KMS-11 (cell line): ENCODE data around the gene SF3B3.
A peak's percentile ranks its signal among the peaks of the same experiment; 100 is the strongest.

ENCODE experiments used
- H2AFZ ChIP-seq: fragments of 200-600 bp; sonication (generic); 2 replicates; pipeline ENCODE4 v1.6.1; 2016; ENCODE audit warnings: antibody characterized with exemption, mixed run types, low read depth
- H3K27ac ChIP-seq: fragments of 200-600 bp; sonication (generic); 2 replicates; pipeline ENCODE4 v1.6.1; 2016; ENCODE audit warnings: mild to moderate bottlenecking, mixed run types
- H3K27me3 ChIP-seq: fragments of 200-600 bp; sonication (generic); 2 replicates; pipeline ENCODE4 v1.6.1; 2017; ENCODE audit warnings: mild to moderate bottlenecking, low read depth, mixed run types, moderate library complexity; ENCODE audit not compliant: insufficient read depth
- H3K36me3 ChIP-seq: fragments of 200-600 bp; sonication (generic); 2 replicates; pipeline ENCODE4 v1.6.1; 2017; ENCODE audit warnings: mild to moderate bottlenecking, mixed run types; ENCODE audit not compliant: insufficient read depth
- H3K4me1 ChIP-seq: fragments of 200-600 bp; sonication (generic); 2 replicates; pipeline ENCODE4 v1.6.1; 2016; ENCODE audit warnings: mild to moderate bottlenecking, low read depth, mixed run types; ENCODE audit not compliant: poor library complexity, severe bottlenecking
- H3K4me2 ChIP-seq: fragments of 200-600 bp; sonication (generic); 2 replicates; pipeline ENCODE4 v1.7.0; 2016; ENCODE audit warnings: mild to moderate bottlenecking, mixed run types
- H3K4me3 ChIP-seq: fragments of 200-600 bp; sonication (generic); IDR thresholded peaks from 2 replicates; pipeline ENCODE4 v1.6.1; 2017; ENCODE audit warnings: low read depth, low read length, mixed read lengths; ENCODE audit not compliant: insufficient read depth
- H3K79me2 ChIP-seq: fragments of 200-600 bp; sonication (generic); 2 replicates; pipeline ENCODE4 v1.6.1; 2016; ENCODE audit warnings: low read depth, mixed run types; ENCODE audit not compliant: insufficient read depth
- H3K9ac ChIP-seq: fragments of 200-600 bp; sonication (generic); 2 replicates; pipeline ENCODE4 v1.6.1; 2016; ENCODE audit warnings: mild to moderate bottlenecking, mixed run types
- H4K20me1 ChIP-seq: fragments of 200-600 bp; sonication (generic); 2 replicates; pipeline ENCODE4 v1.6.1; 2016; ENCODE audit warnings: mild to moderate bottlenecking, mixed run types; ENCODE audit not compliant: insufficient read depth
- CTCF ChIP-seq: fragments of 200-600 bp; sonication (generic); conservative IDR thresholded peaks from 2 replicates; pipeline ENCODE4 v1.6.1; 2017; ENCODE audit warnings: low read depth, mild to moderate bottlenecking, antibody characterized with exemption, low read length, moderate library complexity, mixed read lengths

SF3B3 gene

DNA sequence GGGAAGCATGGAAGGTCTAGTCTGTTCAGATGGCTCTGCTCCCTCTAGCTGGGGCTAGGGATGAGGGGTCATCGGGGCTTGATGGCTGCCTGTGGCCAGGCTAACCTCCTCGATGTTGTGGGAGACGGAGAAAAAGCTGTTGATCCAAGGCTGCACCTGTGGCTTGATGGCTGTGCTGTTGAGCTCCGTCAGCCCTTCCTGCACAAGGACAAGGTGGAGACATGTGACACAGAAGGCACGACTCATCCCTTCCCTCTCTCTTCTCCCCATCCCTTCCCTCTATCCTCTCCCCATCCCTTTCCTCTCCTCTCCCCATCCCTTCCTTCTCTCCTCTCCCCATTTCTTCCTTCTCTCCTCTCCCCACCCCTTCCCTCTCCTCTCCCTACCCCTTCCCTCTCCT is 41.0 kb upstream of the SF3B3 start:
- H3K4me2 ChIP-seq = no peak overlapping the region
- no peak overlapping the region for H3K4me3 ChIP-seq
- H2AFZ ChIP-seq = no peak overlapping the region
- no peaks in the 10 kb centered on the region for H3K27me3 ChIP-seq
- no peak overlapping the region for H3K27ac ChIP-seq
- no peak for TF ChIP-seq CTCF
- H4K20me1 ChIP-seq = no peaks in the 10 kb centered on the region
- peaks cover 29% of the 10 kb centered on the region for H3K4me1 ChIP-seq
- H3K36me3 ChIP-seq = no peaks in the 10 kb centered on the region
- H3K9ac ChIP-seq = no peak overlapping the region
- H3K79me2 ChIP-seq = no peaks in the 10 kb centered on the region

DNA sequence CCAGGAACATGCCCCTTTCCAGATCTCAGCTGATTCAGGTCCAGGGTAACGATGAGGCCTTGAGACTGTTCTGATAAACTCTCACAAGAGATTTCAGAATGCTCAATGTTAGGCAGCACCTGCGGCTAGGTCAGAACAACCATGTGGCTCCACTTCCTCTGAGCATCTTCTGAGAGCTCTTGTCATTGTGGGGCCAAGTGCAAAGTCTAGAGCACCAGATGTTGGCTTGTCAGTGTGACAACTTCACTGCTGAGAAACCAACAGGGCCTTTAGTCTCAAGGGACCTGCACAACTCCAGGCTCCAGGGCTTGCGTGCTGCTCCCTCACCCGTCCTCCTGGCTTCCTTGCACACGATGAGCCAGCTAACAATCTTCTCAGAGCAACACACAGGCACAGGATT is 40.2 kb upstream of the SF3B3 start:
- Histone ChIP-seq H3K4me2 (no peak overlapping the region; the same call in 1 of the 2 replicates), H3K9ac (no peak overlapping the region), H3K27me3 (no peaks in the 10 kb centered on the region), H3K4me1 (peaks cover 21% of the 10 kb centered on the region), H3K27ac (no peak overlapping the region; the same call in 1 of the 2 replicates), H4K20me1 (no peaks in the 10 kb centered on the region), H2AFZ (no peak overlapping the region), H3K79me2 (no peaks in the 10 kb centered on the region), H3K36me3 (no peaks in the 10 kb centered on the region), H3K4me3 (no peak overlapping the region)
- TF ChIP-seq CTCF = no peak

DNA sequence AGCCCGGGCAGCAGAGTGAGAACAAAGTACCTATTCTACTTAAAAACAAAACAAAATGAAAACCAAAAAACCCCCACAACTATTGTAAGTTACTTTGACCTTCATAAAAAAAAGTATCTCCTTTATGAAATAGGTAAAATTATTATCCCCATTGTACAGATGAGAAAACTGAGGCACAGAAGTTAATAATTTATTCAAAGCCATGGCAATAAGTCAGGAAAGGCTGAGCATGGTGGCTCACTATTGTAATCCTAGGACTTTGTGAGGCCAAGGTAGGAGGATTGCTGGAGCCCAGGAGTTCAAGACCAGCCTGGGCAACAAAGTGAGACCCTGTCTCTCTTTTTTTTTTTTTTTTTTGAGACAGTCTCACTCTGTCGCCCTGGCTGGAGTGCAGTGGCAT is 38.7 kb upstream of the SF3B3 start:
- no peak overlapping the region for H3K9ac ChIP-seq
- H4K20me1 ChIP-seq = no peaks in the 10 kb centered on the region
- H3K27ac ChIP-seq = no peak overlapping the region
- H3K27me3 ChIP-seq = no peaks in the 10 kb centered on the region
- H3K4me1 ChIP-seq = peaks cover 18% of the 10 kb centered on the region
- no peaks in the 10 kb centered on the region for H3K79me2 ChIP-seq
- H3K4me2 ChIP-seq = no peak overlapping the region
- H2AFZ ChIP-seq = no peak overlapping the region
- no peak overlapping the region for H3K4me3 ChIP-seq
- H3K36me3 ChIP-seq = no peaks in the 10 kb centered on the region
- no peak for TF ChIP-seq CTCF

DNA sequence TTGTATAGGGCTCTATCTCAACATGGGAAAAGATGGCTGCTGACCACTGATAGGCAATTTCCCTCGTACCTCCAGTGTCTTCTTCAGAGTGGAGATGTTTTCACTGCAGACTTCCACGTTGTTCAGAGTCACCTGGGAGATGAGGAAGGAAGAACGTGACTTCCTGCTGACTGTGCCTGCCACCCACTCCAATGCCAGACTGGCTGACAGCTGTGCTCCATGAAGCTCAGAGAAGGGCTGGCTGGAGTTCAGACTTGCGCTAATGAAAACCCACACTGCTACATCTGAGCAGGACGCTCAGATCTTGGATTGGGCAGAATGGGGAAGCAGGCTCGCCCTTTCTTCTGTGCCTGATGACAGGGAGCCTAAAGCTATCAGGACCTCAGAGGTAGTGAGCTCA is 33.4 kb upstream of the SF3B3 start:
- H4K20me1 ChIP-seq = no peaks in the 10 kb centered on the region
- H3K4me3 ChIP-seq = no peak overlapping the region
- H3K79me2 ChIP-seq = no peaks in the 10 kb centered on the region
- no peaks in the 10 kb centered on the region for H3K36me3 ChIP-seq
- H3K4me1 ChIP-seq = peaks cover 23% of the 10 kb centered on the region
- H2AFZ ChIP-seq = no peak overlapping the region
- no peaks in the 10 kb centered on the region for H3K27me3 ChIP-seq
- no peak for TF ChIP-seq CTCF
- no peak overlapping the region for H3K27ac ChIP-seq
- no peak overlapping the region for H3K9ac ChIP-seq
- H3K4me2 ChIP-seq = no peak overlapping the region

GRCh38 chr16:70493802-70494201 is 29.8 kb upstream of the SF3B3 start:
- Histone ChIP-seq H3K36me3 (no peaks in the 10 kb centered on the region), H3K4me3 (no peak overlapping the region), H3K4me2 (peak overlapping the region; percentile 24), H3K9ac (no peak overlapping the region), H3K27me3 (no peaks in the 10 kb centered on the region), H2AFZ (no peak overlapping the region), H3K27ac (peak overlapping the region; percentile 28; the same call in 1 of the 2 replicates), H3K4me1 (peaks cover 39% of the 10 kb centered on the region), H4K20me1 (no peaks in the 10 kb centered on the region), H3K79me2 (no peaks in the 10 kb centered on the region)
- TF ChIP-seq CTCF = no peak
